Spleen (tissue), 11 donors: ENCODE data around the gene ARL15. TPM values are rescaled to one million over a fixed set of nuclear protein-coding genes. Genes with fewer than 3 reads are reported as not detected.

Source experiments
- DNase-seq: peaks from one replicate; pipeline ENCODE4 v3.0.0-alpha.2; 2020
- H3K27ac ChIP-seq, 8 donors: fragments of 200-600 bp; sonication (generic) in 7 of 8; 1 replicate in 4 of 8; 2 replicates in 4 of 8; pipeline versions ENCODE4 v1.5.0 to v1.8.0; 2016 to 2021; ENCODE audit warnings: inconsistent platforms in 4 of 8, mild to moderate bottlenecking in 4 of 8, moderate library complexity in 1 of 8
- H3K27me3 ChIP-seq, 7 donors: fragments of 200-600 bp; sonication (generic) in 6 of 7; replicated peaks in 1 of 7; 1 replicate in 4 of 7; 2 replicates in 3 of 7; pipeline versions ENCODE4 v1.5.0 to v1.8.0; 2016 to 2021; ENCODE audit warnings: inconsistent platforms in 3 of 7, mild to moderate bottlenecking in 1 of 7
- H3K36me3 ChIP-seq, 6 donors: fragments of 200-600 bp; sonication (generic) in 5 of 6; 1 replicate in 4 of 6; 2 replicates in 2 of 6; pipeline versions ENCODE4 v1.5.0 to v1.8.0; 2016 to 2021; ENCODE audit warnings: inconsistent platforms in 2 of 6
- H3K4me1 ChIP-seq, 6 donors: fragments of 200-600 bp; sonication (generic) in 5 of 6; 1 replicate in 3 of 6; 2 replicates in 3 of 6; pipeline versions ENCODE4 v1.5.0 to v1.8.0; 2016 to 2021; ENCODE audit warnings: inconsistent platforms in 3 of 6
- H3K4me3 ChIP-seq, 8 donors: fragments of 200-600 bp; sonication (generic) in 7 of 8; 1 replicate in 4 of 8; 2 replicates in 4 of 8; pipeline versions ENCODE4 v1.5.0 to v1.8.0; 2016 to 2021; ENCODE audit warnings: inconsistent platforms in 4 of 8, mild to moderate bottlenecking in 4 of 8, moderate library complexity in 2 of 8
- H3K9me3 ChIP-seq, 8 donors: fragments of 200-600 bp; sonication (generic) in 7 of 8; 1 replicate in 4 of 8; 2 replicates in 4 of 8; pipeline versions ENCODE4 v1.5.0 to v1.8.0; 2016 to 2021; ENCODE audit warnings: inconsistent platforms in 4 of 8
- POLR2A ChIP-seq, 3 donors: fragments of 450-650 bp; IDR thresholded peaks; one replicate each; pipeline ENCODE4 v1.5.1; 2017; ENCODE audit warnings: antibody characterized with exemption in 3 of 3, mild to moderate bottlenecking in 1 of 3
- POLR2AphosphoS5 ChIP-seq, 3 donors: sonication (generic); formaldehyde crosslinking; IDR thresholded peaks; one replicate each; pipeline ENCODE4 v1.5.1; 2017; ENCODE audit warnings: antibody characterized with exemption in 3 of 3
- WGBS, 5 donors: extraction: QIAGEN DNeasy Blood & Tissue Kit in 3 of 5; methylation state at CpG; one replicate each; pipeline versions ENCODE4 v1.1.5 to v1.1.7; 2013 to 2018; 5-methylcytosine and 5-hydroxymethylcytosine counted together
- intact Hi-C: fragments of 100-400 bp; cut with DNase I; formaldehyde crosslinking; loops from one replicate; pipeline ENCODE4 v1.15.0; 2023; ENCODE audit warnings: low total_unique reads
- polyA plus RNA-seq, 3 donors: library from polyadenylated mRNA; stranded (reverse); fragments of 200-250 nt; gene quantifications; one replicate each; pipeline ENCODE4 v1.2.1, GENCODE V29; 2013
- total RNA-seq, 7 donors: library from RNA; depleted of rRNA in 3 of 7; stranded (reverse); fragments of >200 nt in 3 of 7; fragmentation: NEBNext Ultra II Directional in 4 of 7; extraction: Animal tissue kit (Norgen Biotek cat#: 25700) in 4 of 7; gene quantifications; one replicate each; pipeline versions ENCODE4 v1.1.0 to v1.2.1, GENCODE V29; 2016 to 2021
- TF ChIP-seq, protein P1 (sequence below), 11 experiments: fragments of 200-600 bp in 7 of 11; fragments of 450-650 bp in 4 of 11; sonication (generic) in 4 of 11; IDR thresholded peaks in 8 of 11; conservative IDR thresholded peaks in 3 of 11; 1 replicate in 7 of 11; 2 replicates in 4 of 11; pipeline versions ENCODE4 v1.4.0 to v1.8.0; 2016 to 2021; ENCODE audit warnings: antibody characterized with exemption in 11 of 11, inconsistent platforms in 4 of 11, mild to moderate bottlenecking in 1 of 11
- donor health status: healthy with polysubstance abuse.
- donor health status: DM: no; HTN: no; CAD: no; lungs with moderate emphysema.
- donor health status: DM: no; HTN: no; CAD: no.
- donor health status: Bipolar disorder and iron deficiency.
- donor health status: healthy.
- donor health status: DM: no; HTN: no; CAD: no.
- donor health status: DM: yes; HTN: yes; CAD: no.

Gene ARL15
- total and polyA plus RNA-seq, 10 donors = 6.3 to 70.2 (median 37.1) TPM

DNA sequence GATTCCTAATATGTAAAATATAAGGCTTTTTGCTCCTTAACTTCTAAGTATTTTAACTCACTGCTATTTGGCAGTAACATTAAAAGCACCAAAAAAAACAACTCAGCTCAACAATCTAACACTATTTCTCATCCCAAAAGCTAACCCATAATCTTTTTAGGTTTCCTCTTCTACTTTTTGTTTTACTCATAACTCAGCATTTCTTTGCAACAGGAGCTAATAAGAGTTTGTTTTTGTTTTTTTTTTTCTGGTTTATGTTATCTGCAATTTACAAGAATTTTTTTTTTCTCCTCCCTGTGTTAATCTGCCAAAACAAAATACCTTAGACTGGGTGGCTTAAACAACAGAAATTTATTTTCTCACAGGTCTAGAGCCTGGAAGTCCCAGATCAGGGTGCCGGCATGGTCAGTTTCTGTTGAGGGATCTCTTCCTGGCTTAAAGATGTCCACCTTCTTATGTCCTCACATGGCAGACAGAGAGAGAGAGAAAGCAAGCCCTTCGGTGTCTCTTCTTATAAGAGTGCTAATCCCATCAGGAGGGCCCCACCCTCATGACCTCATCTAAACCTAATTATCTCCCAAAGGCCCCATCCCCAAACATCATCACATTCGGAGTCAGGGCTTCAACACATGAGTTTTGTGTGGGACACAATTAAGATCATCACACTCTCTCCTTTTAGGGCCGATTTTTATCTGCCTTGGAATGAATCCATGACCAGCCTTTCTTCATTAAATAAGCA lies 31.2 kb downstream of the ARL15 start:
- Histone ChIP-seq H3K27me3 (no peaks in the 10 kb centered on the region), H3K9me3 (peaks cover 0 to 11% (median 2%) of the 10 kb centered on the region in 8 donors), H3K27ac (no peak overlapping the region), H3K4me1 (peaks cover 0 to 3% (median 0%) of the 10 kb centered on the region in 6 donors), H3K4me3 (no peak overlapping the region), H3K36me3 (peaks cover 0 to 11% (median 0%) of the 10 kb centered on the region in 6 donors)
- intact Hi-C loops = no loop called here
- TF ChIP-seq, protein P1, sequence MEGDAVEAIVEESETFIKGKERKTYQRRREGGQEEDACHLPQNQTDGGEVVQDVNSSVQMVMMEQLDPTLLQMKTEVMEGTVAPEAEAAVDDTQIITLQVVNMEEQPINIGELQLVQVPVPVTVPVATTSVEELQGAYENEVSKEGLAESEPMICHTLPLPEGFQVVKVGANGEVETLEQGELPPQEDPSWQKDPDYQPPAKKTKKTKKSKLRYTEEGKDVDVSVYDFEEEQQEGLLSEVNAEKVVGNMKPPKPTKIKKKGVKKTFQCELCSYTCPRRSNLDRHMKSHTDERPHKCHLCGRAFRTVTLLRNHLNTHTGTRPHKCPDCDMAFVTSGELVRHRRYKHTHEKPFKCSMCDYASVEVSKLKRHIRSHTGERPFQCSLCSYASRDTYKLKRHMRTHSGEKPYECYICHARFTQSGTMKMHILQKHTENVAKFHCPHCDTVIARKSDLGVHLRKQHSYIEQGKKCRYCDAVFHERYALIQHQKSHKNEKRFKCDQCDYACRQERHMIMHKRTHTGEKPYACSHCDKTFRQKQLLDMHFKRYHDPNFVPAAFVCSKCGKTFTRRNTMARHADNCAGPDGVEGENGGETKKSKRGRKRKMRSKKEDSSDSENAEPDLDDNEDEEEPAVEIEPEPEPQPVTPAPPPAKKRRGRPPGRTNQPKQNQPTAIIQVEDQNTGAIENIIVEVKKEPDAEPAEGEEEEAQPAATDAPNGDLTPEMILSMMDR (IDR thresholded peaks at IDR 0.05 in 8 of 11, conservative IDR thresholded peaks at IDR 0.05 in 3 of 11) = no peak
- TF ChIP-seq POLR2A (IDR thresholded peaks at IDR 0.05) = no peak
- DNase-seq = no peak
- WGBS, 5 donors = 88 to 97% (median 91%) methylated on average over 4 of the region's 4 CpGs

DNA sequence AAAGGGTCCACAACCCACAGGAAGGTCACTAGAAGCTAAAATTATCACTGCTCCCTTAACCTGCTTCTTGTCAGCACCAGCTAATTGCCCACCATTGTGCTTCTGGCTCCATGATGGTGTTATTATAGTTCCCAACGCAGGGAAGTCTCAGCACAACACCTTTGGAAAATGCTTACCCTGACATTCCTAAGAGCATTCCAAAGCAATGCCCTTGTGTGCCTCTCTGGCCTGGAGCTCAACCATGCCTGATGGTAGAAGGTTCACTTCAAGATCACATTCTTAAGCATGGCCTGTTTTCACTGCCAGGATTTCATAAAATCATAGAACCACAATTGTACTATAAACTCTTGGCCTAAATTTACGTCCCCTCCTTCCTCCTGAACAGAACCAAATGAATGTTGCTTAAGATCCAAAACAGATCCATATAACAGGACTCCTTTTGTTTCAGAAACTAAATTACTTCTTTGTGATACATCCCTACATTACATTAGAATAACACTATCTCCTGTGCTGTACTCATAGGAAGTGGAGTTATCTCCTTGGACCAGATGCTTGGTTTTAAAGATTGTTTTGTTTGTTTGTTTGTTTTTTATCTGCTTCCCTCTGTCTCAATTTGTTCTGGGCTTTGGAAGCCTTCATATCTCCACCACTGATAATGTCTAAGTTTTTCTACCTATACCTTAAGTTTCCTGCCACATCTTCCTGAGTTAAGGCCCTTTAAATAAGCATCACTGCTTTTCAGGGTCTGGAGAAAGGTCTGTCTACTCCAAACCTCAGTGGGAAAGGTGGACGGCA lies 32.1 kb downstream of the ARL15 start:
- H3K27ac ChIP-seq = no peak overlapping the region
- DNase-seq = no peak
- peaks cover 0 to 12% (median 0%) of the 10 kb centered on the region in 6 donors for H3K4me1 ChIP-seq
- H3K36me3 ChIP-seq = peaks cover 0 to 11% (median 0%) of the 10 kb centered on the region in 6 donors
- 66 to 97% (median 92%) methylated on average over 3 of the region's 3 CpGs for WGBS, 5 donors
- intact Hi-C loops = no loop called here
- no peak overlapping the region for H3K4me3 ChIP-seq
- H3K27me3 ChIP-seq = no peaks in the 10 kb centered on the region
- peaks cover 0 to 11% (median 2%) of the 10 kb centered on the region in 8 donors for H3K9me3 ChIP-seq
- no peak for TF ChIP-seq POLR2A (IDR thresholded peaks at IDR 0.05)
- TF ChIP-seq, protein P1 (IDR thresholded peaks at IDR 0.05 in 8 of 11, conservative IDR thresholded peaks at IDR 0.05 in 3 of 11) = no peak
- TF ChIP-seq POLR2AphosphoS5 (IDR thresholded peaks at IDR 0.05) = no peak

DNA sequence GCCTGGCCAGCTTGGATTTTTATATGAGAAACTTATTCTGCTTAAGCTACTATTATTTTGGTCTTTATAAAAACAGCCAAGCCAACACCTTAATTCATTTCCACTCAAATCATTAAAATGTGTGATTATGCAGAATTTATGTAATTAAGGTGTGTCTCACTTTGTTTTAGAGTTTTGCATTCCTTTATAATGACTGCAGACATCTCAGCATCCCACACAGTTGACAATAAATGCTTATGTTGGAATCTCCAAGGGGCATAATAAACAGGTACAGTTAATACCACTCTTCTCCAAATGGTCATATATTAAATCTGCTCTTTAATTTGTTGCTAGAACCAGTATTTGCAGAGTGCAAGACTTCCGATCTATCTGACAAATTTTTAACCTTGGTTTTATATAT lies 34.3 kb downstream of the ARL15 start:
- peaks cover 0 to 8% (median 2%) of the 10 kb centered on the region in 8 donors for H3K9me3 ChIP-seq
- 89 to 98% (median 94%) methylated on average over 1 of the region's 1 CpG for WGBS, 5 donors
- no peaks in the 10 kb centered on the region for H3K27me3 ChIP-seq
- peaks cover 0 to 12% (median 0%) of the 10 kb centered on the region in 6 donors for H3K4me1 ChIP-seq
- H3K36me3 ChIP-seq = peaks cover 0 to 11% (median 0%) of the 10 kb centered on the region in 6 donors
- TF ChIP-seq POLR2A (IDR thresholded peaks at IDR 0.05) (no peak), POLR2AphosphoS5 (IDR thresholded peaks at IDR 0.05) (no peak)
- TF ChIP-seq, protein P1 (IDR thresholded peaks at IDR 0.05 in 8 of 11, conservative IDR thresholded peaks at IDR 0.05 in 3 of 11) = no peak
- intact Hi-C loops = no loop called here
- H3K27ac ChIP-seq = no peak overlapping the region
- DNase-seq = no peak
- no peak overlapping the region for H3K4me3 ChIP-seq

DNA sequence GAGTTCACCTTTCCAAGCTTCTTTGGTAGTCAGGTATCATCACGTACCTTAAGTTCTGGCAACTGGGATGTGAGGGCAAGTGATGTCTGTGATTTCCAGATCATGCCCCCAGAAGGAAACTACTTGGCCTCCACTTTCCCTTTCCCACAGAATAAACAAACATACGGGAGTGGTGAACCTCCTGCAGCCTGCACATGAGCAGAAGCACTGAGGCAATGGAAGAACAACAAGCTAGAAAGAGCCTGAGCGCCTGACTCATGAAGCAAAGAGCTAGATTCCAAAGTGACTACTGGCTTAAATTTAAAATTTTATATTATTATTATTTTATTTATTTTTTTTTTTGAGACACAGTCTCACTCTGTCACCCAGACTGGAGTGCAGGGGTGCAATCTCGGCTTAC lies 35.0 kb downstream of the ARL15 start:
- Histone ChIP-seq H3K36me3 (peaks cover 0 to 10% (median 0%) of the 10 kb centered on the region in 6 donors), H3K27me3 (no peaks in the 10 kb centered on the region), H3K4me1 (peaks cover 0 to 12% (median 0%) of the 10 kb centered on the region in 6 donors), H3K9me3 (peaks cover 0 to 6% (median under 1%) of the 10 kb centered on the region in 8 donors), H3K4me3 (no peak overlapping the region), H3K27ac (no peak overlapping the region)
- DNase-seq = no peak
- TF ChIP-seq POLR2AphosphoS5 (IDR thresholded peaks at IDR 0.05) = no peak
- TF ChIP-seq, protein P1 (IDR thresholded peaks at IDR 0.05 in 8 of 11, conservative IDR thresholded peaks at IDR 0.05 in 3 of 11) = no peak
- no peak for TF ChIP-seq POLR2A (IDR thresholded peaks at IDR 0.05)
- WGBS, 5 donors = 89 to 98% (median 94%) methylated on average over 4 of the region's 4 CpGs
- intact Hi-C loops = no loop called here
